GM18520 (cell line): ENCODE measurements around the gene RELA.

ENCODE experiments used
- ATAC-seq: cut with Tn5 transposase; IDR thresholded peaks from one replicate; pipeline ENCODE4 v1.9.1; 2021; ENCODE audit not compliant: unreplicated experiment

The RELA gene

DNA sequence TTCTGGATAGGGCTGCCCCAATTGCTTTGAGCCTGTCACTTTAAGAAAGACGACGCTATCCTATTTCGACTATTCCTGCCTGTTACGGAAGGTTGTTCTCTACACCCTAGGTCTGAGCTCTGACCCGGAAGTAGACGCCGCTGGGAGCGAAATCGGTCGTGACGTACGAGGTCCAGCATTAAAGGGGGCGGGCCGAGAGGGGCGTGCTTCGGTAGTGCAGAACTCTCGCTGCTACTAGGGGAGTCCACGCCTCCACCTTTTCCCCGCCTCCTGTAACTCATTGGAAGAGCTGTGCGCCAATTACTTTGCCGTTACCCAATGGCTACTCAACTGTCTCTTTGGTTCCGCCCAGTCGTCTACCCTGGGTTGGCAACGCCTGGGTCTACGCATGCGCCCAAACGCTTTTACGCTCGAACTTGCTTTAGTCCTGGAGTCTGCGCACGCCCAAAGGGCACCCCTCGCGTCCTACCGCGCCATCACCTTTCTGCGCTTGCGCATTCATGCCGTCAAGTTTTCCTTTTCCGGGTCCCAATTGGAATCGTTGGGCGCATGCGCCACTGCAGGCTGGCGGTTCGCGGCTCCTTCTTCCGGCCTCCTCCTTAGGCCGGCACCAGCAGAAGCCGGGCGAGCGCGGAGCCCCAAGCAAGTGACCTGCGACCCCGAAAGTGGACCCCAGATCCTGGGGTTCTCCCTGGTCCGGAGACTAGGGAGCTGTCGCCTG lies 47.3 kb downstream of the RELA start, which contains the start of gene PCNX3:
Gene PCNX3 (plus strand): TSS at position 548 of the 721 bp plus-strand sequence. CDS start 536 bp downstream, outside the sequence.
- peak; percentile 80 for ATAC-seq

DNA sequence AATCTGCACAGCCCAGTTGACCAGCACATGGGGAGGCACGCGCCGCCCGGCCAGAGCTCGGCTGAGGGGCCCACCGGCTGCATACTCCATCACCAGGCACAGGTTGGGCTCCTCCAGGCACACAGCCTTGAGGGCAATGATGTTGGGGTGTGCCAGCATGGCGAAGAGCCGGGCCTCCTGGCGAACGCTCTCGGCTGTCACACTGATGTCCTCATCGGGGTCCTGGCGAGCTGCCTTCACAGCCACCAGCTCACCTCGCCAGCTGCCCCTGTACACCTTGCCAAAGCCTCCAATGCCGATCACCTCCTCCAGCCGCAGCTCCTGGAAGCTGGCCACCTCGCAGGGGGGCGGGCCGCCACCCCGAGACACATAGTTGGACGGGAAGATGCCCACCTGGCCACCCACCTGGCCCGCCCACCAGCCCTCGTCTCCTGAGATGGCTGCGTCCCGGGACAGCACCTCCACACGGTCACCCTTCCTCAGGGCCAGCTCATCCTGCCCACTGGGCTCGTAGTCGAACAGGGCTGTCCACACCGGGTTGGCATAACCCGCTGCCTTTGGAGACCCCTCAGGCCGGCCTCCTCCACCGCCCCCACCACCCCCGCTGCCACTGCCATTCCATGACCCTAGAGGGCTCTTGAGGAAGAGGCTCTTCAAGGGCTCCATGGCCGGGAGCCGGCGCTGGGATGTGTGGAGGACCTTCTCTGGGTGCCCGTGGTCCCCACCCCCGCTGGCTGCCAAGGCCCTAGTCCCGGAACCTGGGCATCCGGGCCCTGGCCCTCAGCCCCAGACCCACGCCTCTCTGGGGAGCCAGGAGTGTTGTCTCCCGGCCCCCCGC lies 49.4 kb downstream of the RELA start:
- ATAC-seq: no peak

DNA sequence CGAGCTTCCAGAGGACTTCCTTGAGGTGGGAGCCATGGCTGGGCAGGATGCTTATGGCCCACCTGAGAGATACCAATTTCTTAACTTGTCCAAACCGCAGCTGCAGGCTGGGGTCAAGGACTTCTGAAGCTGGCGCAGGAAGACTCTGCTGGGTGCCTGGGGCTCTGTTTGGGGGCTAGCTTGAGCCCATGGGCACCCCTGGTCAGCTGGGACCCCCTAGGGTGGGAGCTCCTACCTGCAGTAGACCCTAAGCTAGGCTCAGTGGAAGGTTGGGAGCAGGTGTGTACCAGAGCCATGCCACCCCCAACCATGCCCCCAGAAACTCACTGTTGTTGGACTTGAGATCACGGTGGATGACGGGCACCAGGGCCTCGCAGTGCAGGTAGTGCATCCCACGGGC lies 50.0 kb downstream of the RELA start:
- no peak for ATAC-seq

DNA sequence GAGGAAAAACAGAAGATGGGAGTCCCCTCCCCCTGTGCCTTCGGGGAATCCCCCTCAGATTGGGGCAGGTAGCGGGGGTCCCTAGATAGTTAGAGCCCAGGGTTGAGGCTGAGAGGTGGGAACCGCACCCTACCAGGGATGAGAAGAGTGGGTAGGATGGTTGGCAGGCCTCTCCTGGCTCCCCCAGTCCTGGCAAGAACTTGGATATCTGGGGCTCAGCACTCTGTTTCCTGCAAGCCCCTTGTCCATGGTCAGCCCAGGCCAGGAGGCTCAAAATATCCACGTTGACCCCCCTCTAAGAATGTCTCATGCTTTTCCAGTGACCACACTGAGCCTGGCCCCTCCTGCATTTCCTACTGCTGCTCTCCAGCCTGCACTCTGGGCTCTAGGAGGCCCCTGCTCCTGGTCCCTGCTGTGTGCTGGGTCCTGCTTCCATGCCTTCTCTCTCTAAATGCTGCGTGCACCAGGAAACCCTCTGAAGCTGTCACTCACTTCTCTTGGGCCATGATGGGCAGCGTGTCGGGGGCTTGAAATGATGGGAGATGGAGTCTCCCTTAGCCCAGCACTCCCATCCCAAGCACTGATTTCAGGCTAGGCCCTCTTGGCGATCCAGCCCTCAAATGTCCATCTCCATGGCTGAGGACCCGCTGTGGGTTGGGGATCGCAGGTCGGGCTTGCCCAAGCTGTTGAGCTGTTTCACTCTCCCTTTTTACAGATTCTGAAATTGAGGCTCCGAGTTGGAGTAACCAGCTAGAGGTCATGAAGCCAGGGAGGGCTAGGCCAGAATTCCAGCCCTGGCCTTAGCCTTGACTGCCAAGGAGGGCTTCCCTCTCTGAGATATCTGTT lies 50.7 kb downstream of the RELA start:
- ATAC-seq: no peak

DNA sequence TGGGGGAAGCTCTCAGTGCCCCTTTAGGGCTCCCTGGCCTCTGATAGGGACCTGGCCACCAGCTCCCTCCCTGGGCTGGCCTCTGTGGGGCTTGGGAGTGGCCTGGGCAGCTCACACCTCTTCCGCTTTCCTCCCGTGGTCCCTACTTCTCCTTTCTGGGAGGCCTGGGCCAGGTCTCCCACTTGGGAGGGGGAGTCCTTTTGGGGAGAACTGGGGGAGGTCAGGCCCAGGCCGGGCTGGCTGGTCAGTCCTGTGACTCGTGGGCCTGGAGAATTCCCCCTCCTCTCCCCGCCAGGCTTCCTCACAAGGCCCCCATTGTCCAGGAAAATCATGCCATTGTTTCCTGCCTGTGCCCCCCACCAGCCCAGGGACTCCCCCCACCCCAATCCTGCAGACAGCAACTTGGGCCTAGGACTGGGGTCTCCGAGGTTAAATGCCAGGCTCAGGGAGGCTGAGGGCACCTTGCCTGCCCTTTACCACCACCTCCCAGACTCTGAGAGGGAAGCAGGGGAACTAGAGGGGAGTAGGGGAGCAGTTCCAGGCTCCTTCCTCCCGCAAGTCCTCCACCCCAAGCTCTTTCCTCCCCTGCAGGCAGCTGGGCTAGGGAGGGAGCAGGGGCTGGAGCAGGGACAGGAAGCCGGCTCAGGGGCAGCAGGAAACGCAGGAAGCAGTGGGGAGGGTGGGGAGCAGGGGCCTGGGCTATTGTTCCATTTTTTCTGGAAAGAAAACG lies 51.5 kb downstream of the RELA start:
- ATAC-seq: no peak

- ATAC-seq: no peak
These were observed 52.3 kb downstream of the RELA start for GRCh38 chr11:65610404-65610803.

- ATAC-seq: no peak
These were observed 53.1 kb downstream of the RELA start for GRCh38 chr11:65609665-65610064.

DNA sequence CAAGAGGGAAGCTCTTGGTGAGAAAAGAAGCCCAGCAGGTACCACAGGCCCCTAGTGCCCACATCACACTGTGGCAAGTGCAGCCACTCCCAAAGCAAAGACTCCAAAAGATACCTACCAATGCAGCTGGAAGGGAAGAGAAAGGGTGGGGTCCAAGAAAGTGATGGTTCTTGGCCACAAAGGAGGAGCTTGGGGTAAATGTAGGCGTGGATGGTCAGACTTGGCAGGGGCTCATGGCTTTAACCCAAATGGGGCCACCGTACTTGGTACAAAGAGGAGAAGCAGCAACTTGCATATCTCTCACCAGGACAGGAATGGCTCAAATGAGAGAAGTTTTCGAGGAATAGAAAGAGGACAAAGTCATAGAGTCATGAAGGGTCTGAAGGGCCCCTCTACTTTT lies 53.5 kb downstream of the RELA start:
- no peak for ATAC-seq

- no peak for ATAC-seq
These were observed 54.9 kb downstream of the RELA start for GRCh38 chr11:65607614-65608426.

DNA sequence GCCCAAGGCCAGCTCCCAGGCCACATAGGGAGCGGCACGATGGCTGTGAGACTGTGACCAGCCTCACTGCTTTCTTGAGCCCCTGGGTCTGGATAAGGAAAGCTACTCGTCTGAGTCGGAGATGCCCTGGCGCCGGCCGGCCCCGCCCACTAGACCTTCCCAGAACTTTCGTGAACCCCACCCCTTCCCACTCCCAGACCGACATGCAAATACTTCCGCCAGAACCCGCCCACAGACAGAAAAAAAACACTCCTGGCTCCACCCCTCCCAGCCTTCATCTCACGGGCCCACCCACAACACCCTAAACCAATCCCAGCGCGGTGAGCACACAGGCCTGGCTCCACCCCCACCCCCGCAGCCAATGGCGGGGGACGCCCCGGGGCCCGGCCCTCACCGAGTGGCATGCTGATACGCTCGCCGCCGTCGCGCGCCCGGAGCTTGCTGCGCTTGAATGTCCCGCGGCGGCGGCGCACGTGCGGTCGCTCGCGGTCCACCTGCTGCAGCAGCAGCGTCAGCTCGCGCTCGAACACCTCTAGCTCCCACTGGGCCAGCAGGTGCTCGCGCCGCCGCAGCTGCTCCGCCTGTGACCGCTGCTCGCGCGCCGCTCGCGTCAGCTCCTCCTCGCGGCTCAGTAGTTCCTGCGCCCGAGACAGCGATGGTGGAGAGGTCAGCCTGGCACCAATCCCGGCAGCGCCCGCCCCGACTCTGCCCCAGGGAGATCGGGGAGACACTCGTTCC lies 55.7 kb downstream of the RELA start:
- no peak for ATAC-seq

DNA sequence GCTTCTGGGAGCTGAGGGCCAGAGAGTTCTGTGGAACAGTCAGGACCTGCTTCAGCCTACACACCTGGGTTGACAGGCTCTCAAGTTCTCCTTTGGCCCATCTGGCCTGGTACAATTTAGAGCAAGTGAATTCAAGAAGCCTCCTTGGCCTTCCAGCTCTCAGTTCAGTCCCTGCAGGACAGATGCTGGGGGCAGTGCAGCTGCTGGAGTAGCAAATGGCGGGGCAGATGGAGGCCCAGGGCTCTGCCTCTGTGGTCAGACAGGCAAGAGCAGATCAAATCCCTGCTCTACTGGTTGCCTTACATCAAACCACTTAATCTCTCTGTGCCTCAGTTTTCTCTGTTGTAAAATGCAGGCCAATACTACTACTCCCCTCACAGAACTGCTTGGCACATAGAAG lies 58.5 kb downstream of the RELA start:
- ATAC-seq: no peak
